ENCODE measurements around the gene OR4N2.
"Not testable (repeated sequence)": the region's sequence is repeated elsewhere in the genome, so short reads cannot be mapped to it uniquely, and the experiment has no call there.

OR4N2 gene

GRCh38 chr14:19803470-19803869 lies at the start of gene OR4N2:
TSS of gene OR4N2 (plus strand) at chr14:19803770. CDS start at chr14:19827449, 23,679 bp downstream.
- DNase-seq (ENCODE audit: low read depth in 3 of 3, low spot score in 1 of 3) = not testable (repeated sequence)

DNA sequence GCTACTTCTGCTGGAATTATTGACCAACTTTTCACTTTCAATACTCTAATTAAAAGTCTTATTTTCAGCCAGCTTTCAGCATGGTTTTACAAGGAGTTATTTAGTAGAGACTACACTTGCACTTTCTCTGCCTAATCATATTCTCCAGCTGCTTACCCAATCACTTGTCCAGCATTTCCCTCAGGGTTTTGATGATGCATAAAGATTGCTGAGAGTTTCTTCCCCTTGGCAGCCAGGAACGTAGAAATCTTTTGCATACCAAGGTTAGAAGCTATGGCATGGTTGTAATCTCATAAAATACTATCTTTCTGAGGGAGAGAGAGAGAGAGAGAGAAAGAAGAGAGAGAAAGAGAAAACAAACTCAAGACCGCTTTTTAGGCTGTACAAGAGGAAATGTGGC lies 49.4 kb upstream of the OR4N2 start:
- DNase-seq (ENCODE audit: low read depth in 3 of 3, low spot score in 1 of 3) = no peak

DNA sequence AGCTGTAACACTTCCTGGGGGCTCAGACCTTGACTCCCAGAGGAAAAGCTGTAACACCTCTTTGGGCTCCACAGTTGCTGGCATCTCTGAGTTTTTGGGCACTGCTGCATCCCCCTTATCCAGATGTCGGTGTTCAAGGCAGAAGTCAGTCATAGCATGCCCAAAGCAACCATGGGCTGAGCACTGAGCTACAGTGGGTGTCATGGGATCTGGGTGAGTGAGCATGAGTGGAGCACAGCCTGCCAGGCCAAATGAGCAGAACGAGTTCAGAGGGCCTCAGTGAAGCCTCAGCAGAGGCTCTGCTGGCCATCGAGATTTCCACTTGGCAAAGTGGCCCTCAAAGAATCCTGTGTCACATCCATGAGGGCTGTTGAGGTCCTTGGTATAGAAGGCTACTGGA lies 32.1 kb upstream of the OR4N2 start:
- not testable (repeated sequence) for DNase-seq (ENCODE audit: low read depth in 3 of 3, low spot score in 1 of 3)

GRCh38 chr14:19771895-19772430 lies 31.6 kb upstream of the OR4N2 start:
- DNase-seq (ENCODE audit: low read depth in 3 of 3, low spot score in 1 of 3) = no peak

GRCh38 chr14:19772454-19772853 lies 31.1 kb upstream of the OR4N2 start:
- not testable (repeated sequence) for DNase-seq (ENCODE audit: low read depth in 3 of 3, low spot score in 1 of 3)

- DNase-seq (ENCODE audit: low read depth in 3 of 3, low spot score in 1 of 3) = not testable (repeated sequence)
Observed at GRCh38 chr14:19773204-19773603, 30.4 kb upstream of the OR4N2 start, which contains the start of gene OR4M1. TSS of gene OR4M1 (plus strand) at chr14:19773504. CDS start at chr14:19780323, 6,819 bp downstream.

DNA sequence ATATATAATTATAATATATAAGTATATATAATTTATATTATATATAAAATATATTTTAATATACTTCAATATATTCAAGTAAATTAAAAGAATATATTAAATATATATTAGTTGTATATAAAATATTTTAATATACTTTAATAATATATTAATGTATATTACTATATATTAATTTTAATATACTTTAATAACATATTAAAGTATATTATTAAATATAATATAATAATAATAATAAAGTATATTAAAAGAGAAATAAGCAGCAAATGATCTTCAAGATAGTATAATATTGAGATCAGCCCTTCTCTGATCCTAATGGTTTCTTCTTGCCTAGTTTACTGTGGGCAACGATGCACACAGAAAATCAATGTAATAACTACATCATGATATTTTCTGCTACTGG lies 28.0 kb upstream of the OR4N2 start:
- DNase-seq (ENCODE audit: low read depth in 3 of 3, low spot score in 1 of 3) = no peak

DNA sequence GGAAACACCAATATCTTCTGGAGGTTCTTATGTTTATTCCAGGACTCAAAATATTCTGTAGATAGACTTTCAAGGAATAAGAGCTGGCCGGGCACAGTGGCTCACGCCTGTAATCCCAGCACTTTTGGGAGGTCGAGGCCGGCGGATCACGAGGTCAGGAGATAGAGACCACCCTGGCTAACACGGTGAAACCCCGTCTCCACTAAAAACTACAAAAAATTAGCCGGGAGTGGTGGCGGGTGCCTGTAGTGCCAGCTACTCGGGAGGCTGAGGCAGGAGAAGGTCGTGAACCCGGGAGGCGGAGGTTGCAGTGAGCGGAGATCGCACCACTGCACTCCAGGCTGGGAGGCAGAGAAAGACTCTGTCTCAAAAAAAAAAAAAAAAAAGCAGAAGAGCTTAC lies 17.7 kb upstream of the OR4N2 start:
- DNase-seq (ENCODE audit: low read depth in 3 of 3, low spot score in 1 of 3) = not testable (repeated sequence)

GRCh38 chr14:19787318-19787717 lies 16.3 kb upstream of the OR4N2 start:
- DNase-seq (ENCODE audit: low read depth in 3 of 3, low spot score in 1 of 3) = not testable (repeated sequence)

- DNase-seq (ENCODE audit: low read depth in 3 of 3, low spot score in 1 of 3) = not testable (repeated sequence)
Observed at GRCh38 chr14:19788150-19788549, 15.4 kb upstream of the OR4N2 start.

DNA sequence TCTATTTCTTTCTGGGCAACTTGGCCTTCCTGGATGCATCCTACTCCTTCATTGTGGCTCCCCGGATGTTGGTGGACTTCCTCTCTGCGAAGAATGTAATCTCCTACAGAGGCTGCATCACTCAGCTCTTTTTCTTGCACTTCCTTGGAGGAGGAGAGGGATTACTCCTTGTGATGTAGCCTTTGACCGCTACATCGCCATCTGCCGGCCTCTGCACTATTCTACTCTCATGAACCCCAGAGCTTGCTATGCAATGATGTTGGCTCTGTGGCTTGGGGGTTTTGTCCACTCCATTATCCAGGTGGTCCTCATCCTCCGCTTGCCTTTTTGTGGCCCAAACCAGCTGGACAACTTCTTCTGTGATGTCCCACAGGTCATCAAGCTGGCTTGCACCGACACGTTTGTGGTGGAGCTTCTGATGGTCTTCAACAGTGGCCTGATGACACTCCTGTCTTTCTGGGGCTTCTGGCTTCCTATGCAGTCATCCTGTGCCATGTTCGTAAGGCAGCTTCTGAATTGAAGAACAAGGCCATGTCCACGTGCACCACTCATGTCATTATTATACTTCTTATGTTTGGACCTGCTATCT lies 7.0 kb upstream of the OR4N2 start:
- not testable (repeated sequence) for DNase-seq (ENCODE audit: low read depth in 3 of 3, low spot score in 1 of 3)

- no peak for DNase-seq (ENCODE audit: low read depth in 3 of 3, low spot score in 1 of 3)
Observed at GRCh38 chr14:19799880-19800279, 3.7 kb upstream of the OR4N2 start.

- no peak for DNase-seq (ENCODE audit: low read depth in 3 of 3, low spot score in 1 of 3)
Observed at GRCh38 chr14:19800282-19801117, 3.1 kb upstream of the OR4N2 start.

DNA sequence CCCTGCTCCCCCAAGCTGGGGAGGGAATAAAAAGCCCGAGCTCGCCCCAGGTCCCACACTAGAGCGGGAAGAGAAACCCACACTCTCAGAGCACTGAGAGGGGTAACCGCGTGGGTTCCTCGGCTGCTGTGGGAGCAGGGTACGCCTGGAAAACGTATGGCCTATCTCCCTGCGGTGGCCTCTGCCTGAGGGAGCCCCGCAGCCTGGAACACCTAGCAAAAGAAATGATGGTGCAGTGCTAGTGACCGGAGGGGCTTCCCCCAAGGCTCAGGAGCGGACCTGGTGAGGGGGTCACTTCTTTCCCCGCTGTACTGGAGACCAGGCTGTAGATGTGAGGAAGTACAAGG lies 2.5 kb upstream of the OR4N2 start:
- no peak for DNase-seq (ENCODE audit: low read depth in 3 of 3, low spot score in 1 of 3)

GRCh38 chr14:19813171-19813920 lies 9.8 kb downstream of the OR4N2 start:
- DNase-seq (ENCODE audit: low read depth in 3 of 3, low spot score in 1 of 3) = not testable (repeated sequence)

DNA sequence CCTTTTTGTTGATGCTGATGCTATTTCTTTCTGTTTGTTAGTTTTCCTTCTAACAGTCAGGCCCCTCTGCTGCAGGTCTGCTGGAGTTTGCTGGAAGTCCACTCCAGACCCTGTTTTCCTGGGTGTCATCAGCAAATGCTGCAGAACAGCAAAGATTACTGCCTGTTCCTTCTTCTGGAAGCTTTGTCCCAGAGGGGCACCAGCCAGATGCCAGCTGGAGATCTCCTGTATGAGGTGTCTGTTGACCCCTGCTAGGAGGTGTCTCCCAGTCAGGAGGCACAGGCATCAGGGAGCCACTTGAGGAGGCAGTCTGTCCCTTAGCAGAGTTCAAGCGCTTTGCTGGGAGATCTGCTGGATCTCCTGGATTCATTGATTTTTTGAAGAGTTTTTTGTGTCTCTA lies 16.3 kb downstream of the OR4N2 start:
- DNase-seq (ENCODE audit: low read depth in 3 of 3, low spot score in 1 of 3) = not testable (repeated sequence)

GRCh38 chr14:19821016-19821415 lies 17.4 kb downstream of the OR4N2 start:
- not testable (repeated sequence) for DNase-seq (ENCODE audit: low read depth in 3 of 3, low spot score in 1 of 3)

DNA sequence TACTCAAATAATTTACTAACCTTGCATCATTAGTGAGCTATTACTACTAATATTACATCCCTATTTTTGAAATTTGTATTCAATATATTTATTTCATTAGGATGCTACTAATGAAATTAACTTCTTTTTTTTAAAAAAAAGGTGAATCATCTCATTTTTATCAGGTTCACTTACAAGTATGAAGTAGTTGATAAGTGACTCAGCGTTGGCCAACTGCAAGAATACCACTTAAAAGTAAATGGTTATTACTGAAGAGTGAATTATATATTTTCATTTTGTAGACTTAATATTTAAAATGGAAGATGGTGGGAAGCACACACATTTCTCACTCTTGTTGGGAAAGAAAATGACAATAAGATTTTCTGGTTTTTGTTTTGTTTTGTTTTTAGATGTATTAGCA lies 19.6 kb downstream of the OR4N2 start:
- DNase-seq (ENCODE audit: low read depth in 3 of 3, low spot score in 1 of 3) = no peak

DNA sequence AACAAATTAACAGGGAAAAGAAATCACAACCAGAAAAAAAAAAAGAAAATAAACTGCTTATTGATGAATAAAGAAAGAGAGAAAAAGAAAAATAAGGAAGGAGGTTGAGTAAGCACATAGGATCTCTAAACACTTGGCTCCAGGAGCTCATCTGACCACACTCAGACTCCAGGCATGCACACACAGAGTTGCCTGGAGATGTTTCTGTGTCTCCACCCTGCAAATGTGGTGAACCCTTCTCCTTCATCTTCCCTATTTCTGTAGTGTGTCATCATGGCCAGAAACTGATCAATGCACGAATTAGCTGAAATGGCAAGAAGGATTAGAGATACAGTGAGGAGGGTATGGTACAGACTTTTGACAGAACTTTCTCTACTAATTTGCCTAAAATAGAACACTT lies 20.2 kb downstream of the OR4N2 start:
- DNase-seq (ENCODE audit: low read depth in 3 of 3, low spot score in 1 of 3) = no peak

- not testable (repeated sequence) for DNase-seq (ENCODE audit: low read depth in 3 of 3, low spot score in 1 of 3)
Observed at GRCh38 chr14:19827626-19828244, 24.2 kb downstream of the OR4N2 start.

DNA sequence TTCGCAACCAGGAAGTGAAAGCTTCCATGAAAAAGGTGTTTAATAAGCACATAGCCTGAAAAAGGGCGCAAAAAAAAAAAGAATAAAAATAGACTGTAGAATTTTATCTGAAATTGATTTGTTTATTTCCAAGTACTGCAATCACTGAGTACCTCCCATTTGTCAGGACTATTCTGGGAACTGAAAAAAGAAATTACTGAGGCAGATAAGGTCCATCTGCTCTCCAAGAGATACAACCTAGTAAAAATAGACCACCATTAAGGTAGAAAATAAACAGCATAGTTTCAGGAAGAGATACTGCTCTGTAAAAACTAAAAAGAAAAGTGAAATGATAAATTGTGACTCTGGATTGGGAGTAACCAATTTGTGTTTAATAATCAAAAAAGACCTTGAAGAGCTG lies 24.7 kb downstream of the OR4N2 start:
- DNase-seq (ENCODE audit: low read depth in 3 of 3, low spot score in 1 of 3) = no peak
